Measurements from ENCODE around the gene TWSG1. TPM values are rescaled to one million over a fixed set of nuclear protein-coding genes. Genes with fewer than 3 reads are reported as not detected.

The TWSG1 gene
- total and polyA plus RNA-seq, 10 of the 15 experiments (the other 5 are each of a cell fraction or from before 2014, with no cell fraction given) = 11.1 to 45.1 (median 27.7) TPM

GRCh38 chr18:9364242-9364641 lies 29.7 kb downstream of the TWSG1 start (continued):
- TF ChIP-seq ZBTB40 (IDR thresholded peaks at IDR 0.05; ENCODE audit: borderline replicate concordance) = no peak
- no peak for TF ChIP-seq PML (IDR thresholded peaks at IDR 0.05; ENCODE audit: low read length)
- no peak for TF ChIP-seq SUPT20H (IDR thresholded peaks at IDR 0.05; ENCODE audit: borderline replicate concordance, control insufficient read depth, low read depth, low read length)
- TF ChIP-seq WRNIP1 (IDR thresholded peaks at IDR 0.05; ENCODE audit: borderline replicate concordance, low read depth, low read length) = no peak
- TF ChIP-seq CBFB (IDR thresholded peaks at IDR 0.05; ENCODE audit: low read depth) = no peak

- DNase-seq (ENCODE audit: low read depth, low spot score) (no peak), ATAC-seq (no peak), FAIRE-seq (no peak)
- Histone ChIP-seq H3K9ac (ENCODE audit: control insufficient read depth, insufficient read depth, low read length) (no peak overlapping the region), H4K20me1 (ENCODE audit: control insufficient read depth, insufficient read depth) (no peaks in the 10 kb centered on the region), H3K9me3 (replicated peaks; ENCODE audit: control insufficient read depth, insufficient read depth, low read length) (no peaks in the 10 kb centered on the region; the same call in 1 of the 3 replicates), H3K4me3 (no peak overlapping the region), H3K4me1 (ENCODE audit: control insufficient read depth, insufficient read depth, low read length) (no peaks in the 10 kb centered on the region), H2AFZ (ENCODE audit: control insufficient read depth, low read depth, low read length) (no peak overlapping the region), H3K27ac (ENCODE audit: control insufficient read depth, insufficient read depth) (no peak overlapping the region), H3K27me3 (replicated peaks in 1 of 2; ENCODE audit: control insufficient read depth in 2 of 2, insufficient read depth in 2 of 2, low read length in 1 of 2) (no peaks in the 10 kb centered on the region), H3K79me2 (ENCODE audit: control insufficient read depth, insufficient read depth, low read length) (no peaks in the 10 kb centered on the region; the same call in 1 of the 2 replicates), H3K4me2 (ENCODE audit: control insufficient read depth, insufficient read depth) (no peak overlapping the region), H3K36me3 (ENCODE audit: control insufficient read depth in 2 of 2, insufficient read depth in 2 of 2, low read length in 1 of 2) (peaks cover 6% of the 10 kb centered on the region in 2 experiments; a peak in 3 of 4 replicates)
- no TSS peak for BruUV-seq (replicated peaks)
- POLR2A ChIA-PET = no interaction called here
- RAD21 ChIA-PET (ENCODE audit: unreplicated experiment) = no interaction called here
- in situ Hi-C loops (cut with MboI) = no loop called here
- SMC1A ChIA-PET (ENCODE audit: uncharacterized antibody, unreplicated experiment) = interaction anchor here (0.6 kb wide), 1 partner anchor 8 kb away, joined by 3 read pairs; no protein-coding TSS in a partner anchor
- intact Hi-C loops (cut with micrococcal nuclease; ENCODE audit: unreplicated experiment) = no loop called here
- CTCF ChIA-PET = no interaction called here
- 98% methylated on average over 7 of the region's 7 CpGs for WGBS (ENCODE audit: insufficient coverage, insufficient replicate concordance, low lambda C conversion rate, missing lambda C conversion rate)
- TF ChIP-seq TAF1 (IDR thresholded peaks at IDR 0.05; ENCODE audit: borderline replicate concordance, low read depth, low read length) = no peak
- TF ChIP-seq TARDBP (IDR thresholded peaks at IDR 0.05; ENCODE audit: borderline replicate concordance) = no peak
- TF ChIP-seq POLR2AphosphoS5 (IDR thresholded peaks at IDR 0.05; ENCODE audit: low read length) = no peak
- TF ChIP-seq ATF2 (IDR thresholded peaks at IDR 0.05; ENCODE audit: low read length) = no peak
- no peak for TF ChIP-seq BHLHE40 (IDR thresholded peaks at IDR 0.05; ENCODE audit: borderline replicate concordance in 1 of 2, low read depth in 2 of 2, low read length in 1 of 2)
- no peak for TF ChIP-seq SUZ12 (IDR thresholded peaks at IDR 0.05; ENCODE audit: unreplicated experiment)
These were observed 30.8 kb downstream of the TWSG1 start for GRCh38 chr18:9365406-9365805.
